A673 (cell line): Measurements from ENCODE around the gene TATDN2. TPM values are rescaled to one million over a fixed set of nuclear protein-coding genes. Genes with fewer than 3 reads are reported as not detected.

ENCODE experiments used
- BruUV-seq: library from RNA; stranded (reverse); fragments of 400-500 nt; replicated peaks from 2 replicates; lab custom pipeline; 2021; lab: Mats Ljungman, UMichigan
- CTCF ChIA-PET: fragments of 300-600 bp; sonication (Branson Sonifier 250); formaldehyde crosslinking; loops from one replicate; lab custom pipeline; 2022; ENCODE audit warnings: antibody characterized with exemption; lab: Charles Lee
- POLR2A ChIA-PET: fragments of 300-600 bp; sonication (Branson Sonifier 250); formaldehyde crosslinking; loops from one replicate; lab custom pipeline; 2022; ENCODE audit warnings: antibody characterized with exemption; ENCODE audit not compliant: low non-redundant PET; lab: Charles Lee
- DNase-seq: peaks from one replicate; pipeline ENCODE4 v3.0.0-alpha.2; 2015; ENCODE audit warnings: low spot score
- H3K27ac ChIP-seq: fragments of 200-600 bp; sonication (generic); 2 replicates; pipeline ENCODE4 v1.5.1; 2016; ENCODE audit warnings: mixed run types, low read depth, mild to moderate bottlenecking, mixed read lengths, antibody characterized with exemption, low read length; ENCODE audit not compliant: poor library complexity, severe bottlenecking
- H3K27me3 ChIP-seq: fragments of 200-600 bp; sonication (generic); replicated peaks from 2 replicates; pipeline ENCODE4 v1.6.1; 2017; ENCODE audit warnings: mixed run types, low read depth, mild to moderate bottlenecking, mixed read lengths, antibody characterized with exemption, low read length; ENCODE audit not compliant: insufficient read depth, poor library complexity
- H3K36me3 ChIP-seq: fragments of 200-600 bp; sonication (generic); 2 replicates; pipeline ENCODE4 v1.6.1; 2016; ENCODE audit warnings: mixed run types, mild to moderate bottlenecking, mixed read lengths, antibody characterized with exemption, low read length; ENCODE audit not compliant: insufficient read depth, poor library complexity, severe bottlenecking
- H3K4me1 ChIP-seq: fragments of 200-600 bp; sonication (generic); 2 replicates; pipeline ENCODE4 v1.6.1; 2017; ENCODE audit warnings: mixed run types, mild to moderate bottlenecking, mixed read lengths, antibody characterized with exemption, low read length; ENCODE audit not compliant: insufficient read depth, poor library complexity, severe bottlenecking
- H3K4me3 ChIP-seq: fragments of 200-600 bp; sonication (generic); 2 replicates; pipeline ENCODE4 v1.5.1; 2016; ENCODE audit warnings: low read depth, mixed run types, mild to moderate bottlenecking, mixed read lengths, low read length; ENCODE audit not compliant: poor library complexity, severe bottlenecking
- H3K9me3 ChIP-seq: fragments of 200-600 bp; sonication (generic); 2 replicates; pipeline ENCODE4 v1.6.1; 2016; ENCODE audit warnings: mixed run types, low read depth, mild to moderate bottlenecking, mixed read lengths, antibody characterized with exemption, low read length; ENCODE audit not compliant: poor library complexity, severe bottlenecking
- CTCF ChIP-seq: fragments of 300-800, 200-600 bp; sonication (generic); conservative IDR thresholded peaks from 2 replicates; pipeline ENCODE4 v1.5.1; 2017; ENCODE audit warnings: low read depth, mild to moderate bottlenecking, antibody characterized with exemption, low read length, moderate library complexity, mixed read lengths
- EZH2 ChIP-seq: fragments of 200-600 bp; sonication (generic); IDR thresholded peaks from 2 replicates; pipeline ENCODE4 v1.6.1; 2017; ENCODE audit warnings: borderline replicate concordance, low read depth, mild to moderate bottlenecking, mixed read lengths, antibody characterized with exemption, low read length; ENCODE audit not compliant: poor library complexity, severe bottlenecking
- intact Hi-C: fragments of 100-400 bp; cut with micrococcal nuclease; formaldehyde crosslinking; loops from one replicate; pipeline ENCODE4 v1.10.0; 2022; ENCODE audit not compliant: unreplicated experiment
- total RNA-seq: library from RNA; stranded (reverse); gene quantifications from 2 replicates; pipeline ENCODE4 v1.2.3, GENCODE V29; 2021

The TATDN2 gene
- total RNA-seq, 1 experiment from 2014 or later, result 42.0 TPM

- CTCF ChIA-PET, result no interaction called here
Measured at GRCh38 chr3:10244009-10244408, 4.2 kb upstream of the TATDN2 start.

GRCh38 chr3:10245081-10245712 is 3.1 kb upstream of the TATDN2 start:
- TF ChIP-seq EZH2 (no peak), CTCF (no peak)
- no TSS peak for BruUV-seq
- H3K27ac ChIP-seq, result no peak overlapping the region
- H3K4me3 ChIP-seq, result no peak overlapping the region
- no peak for DNase-seq
- peaks cover 15% of the 10 kb centered on the region for H3K9me3 ChIP-seq
- ChIA-PET CTCF (no interaction called here), POLR2A (no interaction called here)
- H3K27me3 ChIP-seq, result no peaks in the 10 kb centered on the region
- intact Hi-C loops, result loop anchor here (2.0 kb wide), 1 partner anchor 36 kb away; no protein-coding TSS in a partner anchor
- H3K4me1 ChIP-seq, result peaks cover 7% of the 10 kb centered on the region
- H3K36me3 ChIP-seq, result no peaks in the 10 kb centered on the region

More at GRCh38 chr3:10244009-10244408, 4.2 kb upstream of the TATDN2 start:
- Histone ChIP-seq H3K4me3 (no peak overlapping the region), H3K4me1 (peaks cover 5% of the 10 kb centered on the region), H3K36me3 (no peaks in the 10 kb centered on the region), H3K9me3 (peaks cover 15% of the 10 kb centered on the region), H3K27me3 (no peaks in the 10 kb centered on the region), H3K27ac (no peak overlapping the region)
- no peak for DNase-seq
- no TSS peak for BruUV-seq
- intact Hi-C loops, result loop anchor here (2.0 kb wide), 1 partner anchor 35 kb away; no protein-coding TSS in a partner anchor
- POLR2A ChIA-PET, result no interaction called here
- TF ChIP-seq CTCF (no peak), EZH2 (no peak)

- DNase-seq, result no peak
- peaks cover 7% of the 10 kb centered on the region for H3K4me1 ChIP-seq
- ChIA-PET CTCF (interaction anchor here (0.7 kb wide), 1 partner anchor 56 kb away, joined by 3 read pairs; no protein-coding TSS in a partner anchor), POLR2A (interaction anchor here (0.6 kb wide), 1 partner anchor 35 kb away, joined by 3 read pairs; no protein-coding TSS in a partner anchor)
- H3K9me3 ChIP-seq, result peaks cover 15% of the 10 kb centered on the region
- intact Hi-C loops, result no loop called here
- TSS peak; percentile 44 for BruUV-seq
- peaks cover 6% of the 10 kb centered on the region for H3K36me3 ChIP-seq
- no peaks in the 10 kb centered on the region for H3K27me3 ChIP-seq
- peak overlapping the region; percentile 63 for H3K4me3 ChIP-seq
- TF ChIP-seq EZH2, result no peak
- no peak for TF ChIP-seq CTCF
- peak overlapping the region; percentile 78 for H3K27ac ChIP-seq
Measured at GRCh38 chr3:10247679-10248183, 528 bp upstream of the TATDN2 start.
